DND-41 (cell line): Measurements from ENCODE around the gene PRKCZ.

Source experiments
- CTCF ChIP-seq: IDR thresholded peaks from 2 replicates; pipeline ENCODE4 v1.5.1; 2012; ENCODE audit warnings: borderline replicate concordance, low read length, moderate library complexity, mild to moderate bottlenecking; ENCODE audit not compliant: poor library complexity, severe bottlenecking; ENCODE audit errors: extremely low read depth
- EZH2 ChIP-seq: IDR thresholded peaks from 3 replicates; pipeline ENCODE4 v1.6.1; 2012; ENCODE audit warnings: borderline replicate concordance, low read depth, mild to moderate bottlenecking, moderate library complexity, low read length, inconsistent platforms; ENCODE audit not compliant: severe bottlenecking

- TF ChIP-seq CTCF (no peak), EZH2 (no peak)
These were observed 38.2 kb downstream of the PRKCZ start for GRCh38 chr1:2088458-2088857.
